ENCODE results near the gene EPS8L3.

DNA sequence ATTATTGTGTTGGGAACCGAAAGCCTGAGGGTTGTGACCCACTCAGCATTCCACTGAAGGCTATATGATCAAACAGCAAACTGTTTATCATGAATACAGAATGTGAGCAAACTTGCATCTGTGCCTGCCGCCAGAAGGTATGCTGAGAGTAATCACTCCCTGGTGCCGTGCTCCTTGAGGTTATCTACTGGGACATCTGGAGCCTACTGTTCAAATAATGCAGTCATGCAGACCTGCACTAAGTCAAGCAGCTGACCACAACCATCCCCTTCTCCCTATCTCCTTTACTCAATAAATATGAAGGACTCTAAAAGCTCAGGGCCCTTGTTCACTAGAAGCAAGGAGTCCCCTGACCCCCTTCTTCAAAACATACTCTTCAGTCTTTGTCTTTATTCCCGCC, 38.2 kb downstream of the EPS8L3 start:
- TF ChIP-seq POLR2AphosphoS5 (IDR thresholded peaks at IDR 0.05; ENCODE audit: borderline replicate concordance, low read depth, low read length) (no peak), EZH2 (IDR thresholded peaks at IDR 0.05) (no peak), FOXP2 (optimal IDR thresholded peaks at IDR 0.05; ENCODE audit: control extremely low read depth, extremely low read length, insufficient read depth) (no peak)

All from SK-N-MC (cell line).